ENCODE results near the gene HSFX3.
"Not testable (repeated sequence)": the region's sequence is repeated elsewhere in the genome, so short reads cannot be mapped to it uniquely, and the experiment has no call there.

Gene HSFX3, protein sequence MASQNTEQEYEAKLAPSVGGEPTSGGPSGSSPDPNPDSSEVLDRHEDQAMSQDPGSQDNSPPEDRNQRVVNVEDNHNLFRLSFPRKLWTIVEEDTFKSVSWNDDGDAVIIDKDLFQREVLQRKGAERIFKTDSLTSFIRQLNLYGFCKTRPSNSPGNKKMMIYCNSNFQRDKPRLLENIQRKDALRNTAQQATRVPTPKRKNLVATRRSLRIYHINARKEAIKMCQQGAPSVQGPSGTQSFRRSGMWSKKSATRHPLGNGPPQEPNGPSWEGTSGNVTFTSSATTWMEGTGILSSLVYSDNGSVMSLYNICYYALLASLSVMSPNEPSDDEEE

DNA sequence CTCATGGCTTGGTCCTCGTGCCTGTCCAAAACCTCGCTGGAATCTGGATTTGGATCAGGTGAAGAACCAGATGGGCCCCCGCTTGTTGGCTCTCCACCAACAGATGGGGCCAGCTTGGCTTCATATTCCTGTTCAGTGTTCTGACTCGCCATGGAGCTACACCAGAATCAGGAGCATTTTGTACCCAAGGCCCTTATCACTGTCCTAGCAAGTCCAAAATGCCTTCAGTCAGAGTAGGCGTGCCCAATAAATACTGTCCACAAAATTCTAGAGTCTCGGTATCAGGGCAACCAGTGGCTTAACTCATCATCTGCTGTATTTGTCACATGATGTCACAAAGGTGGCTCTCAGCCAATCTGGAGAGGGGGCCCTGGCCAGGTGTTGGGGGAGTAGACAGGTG lies at the start of gene HSFX3:
Gene HSFX3, minus strand, starts transcription at position 224 of the 400 bp plus-strand sequence. Its CDS starts 72 bp downstream, at position 152.
- not testable (repeated sequence) for H3K27me3 Mint-ChIP-seq, H3K36me3 Mint-ChIP-seq, H3K4me1 Mint-ChIP-seq, H3K9me3 Mint-ChIP-seq, H3K4me3 Mint-ChIP-seq, H3K27ac Mint-ChIP-seq

DNA sequence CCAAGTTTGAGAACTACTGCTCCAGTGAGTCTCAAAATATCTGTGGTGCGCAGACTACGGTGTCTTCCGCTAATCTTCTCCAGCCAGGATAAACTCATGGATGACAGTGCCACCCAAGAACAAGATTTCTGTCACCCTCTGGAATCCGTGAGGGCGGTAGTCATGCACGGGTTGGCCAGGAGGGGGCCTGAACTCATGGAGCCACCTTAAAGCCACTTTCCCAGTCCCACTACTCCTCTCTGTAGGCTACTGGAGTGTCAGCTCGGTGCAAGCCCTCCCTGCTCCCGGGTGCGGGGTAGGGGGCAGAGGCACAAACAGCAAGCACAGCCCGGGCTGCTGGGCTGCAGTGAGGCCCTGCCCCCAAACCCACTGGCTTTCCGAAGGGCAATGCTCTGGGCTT lies 48.9 kb upstream of the HSFX3 start:
- H3K27ac Mint-ChIP-seq, H3K4me3 Mint-ChIP-seq, H3K27me3 Mint-ChIP-seq, H3K36me3 Mint-ChIP-seq, H3K9me3 Mint-ChIP-seq, H3K4me1 Mint-ChIP-seq: not testable (repeated sequence)

DNA sequence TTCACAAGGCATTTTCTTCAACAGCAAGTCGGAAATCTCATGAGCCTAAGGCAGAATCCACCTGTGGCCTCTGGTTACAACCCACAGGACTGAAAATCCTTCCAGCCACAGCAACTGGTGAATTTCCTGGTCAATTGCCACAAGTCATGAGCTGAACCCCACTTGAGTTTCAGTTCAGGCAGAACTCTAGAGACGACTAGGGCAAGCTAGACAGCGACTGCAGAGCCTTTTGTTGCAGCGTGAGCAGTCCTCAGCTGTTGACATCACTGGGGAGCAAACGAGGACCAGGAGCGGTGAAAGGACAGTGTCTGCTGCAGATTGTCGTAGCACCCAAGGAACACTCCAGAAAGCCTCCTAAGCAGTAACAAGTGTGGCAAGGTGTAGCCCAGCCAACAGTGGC lies 46.2 kb upstream of the HSFX3 start:
- not testable (repeated sequence) for H3K9me3 Mint-ChIP-seq, H3K4me1 Mint-ChIP-seq, H3K36me3 Mint-ChIP-seq, H3K27me3 Mint-ChIP-seq, H3K27ac Mint-ChIP-seq, H3K4me3 Mint-ChIP-seq

DNA sequence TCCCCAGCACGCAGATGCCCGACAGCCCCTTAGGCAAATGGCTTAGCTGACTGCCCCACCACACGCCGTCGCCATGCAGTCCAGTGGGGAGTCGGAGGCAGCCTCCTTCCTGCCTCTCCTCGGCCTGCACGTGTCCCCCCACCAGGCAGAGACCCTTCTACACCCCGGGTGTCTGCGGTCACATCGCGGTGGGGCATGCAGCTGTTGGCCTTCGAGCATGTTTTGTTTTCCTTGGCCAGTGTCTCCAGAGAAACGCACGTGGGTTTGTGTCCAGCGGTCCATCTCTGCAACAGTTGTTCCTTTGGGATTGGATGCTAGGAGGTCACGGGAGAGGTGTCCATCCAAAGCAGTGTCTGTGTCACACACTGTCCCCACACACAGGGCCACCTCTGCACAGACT lies 45.5 kb upstream of the HSFX3 start, which contains the start of gene HSFX2:
Gene HSFX2, minus strand, starts transcription at position 101 of the 400 bp plus-strand sequence. CDS start 614 bp downstream, outside the sequence.
- H3K36me3 Mint-ChIP-seq, H3K27ac Mint-ChIP-seq, H3K4me3 Mint-ChIP-seq, H3K27me3 Mint-ChIP-seq, H3K9me3 Mint-ChIP-seq, H3K4me1 Mint-ChIP-seq: not testable (repeated sequence)

DNA sequence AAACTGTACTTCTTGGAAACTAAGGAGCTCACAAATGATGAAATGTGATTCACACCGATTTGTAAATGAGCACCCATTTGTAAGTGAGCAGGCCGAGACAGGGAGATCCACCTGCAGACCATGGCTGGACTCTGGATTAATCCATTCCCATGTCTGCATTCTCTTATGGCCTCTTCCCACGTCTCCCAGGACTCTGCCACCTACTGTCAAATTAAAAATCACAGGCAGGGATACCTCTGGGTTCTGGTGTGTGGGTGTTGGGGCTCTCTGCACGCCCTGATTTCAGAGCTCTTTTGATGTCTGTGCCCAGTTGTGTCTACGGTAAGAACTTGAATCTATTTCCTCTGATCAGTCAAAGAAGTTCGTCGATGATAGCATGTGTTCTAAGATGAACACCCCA lies 41.3 kb upstream of the HSFX3 start:
- H3K27me3 Mint-ChIP-seq, H3K27ac Mint-ChIP-seq, H3K4me3 Mint-ChIP-seq, H3K9me3 Mint-ChIP-seq, H3K36me3 Mint-ChIP-seq, H3K4me1 Mint-ChIP-seq: not testable (repeated sequence)

DNA sequence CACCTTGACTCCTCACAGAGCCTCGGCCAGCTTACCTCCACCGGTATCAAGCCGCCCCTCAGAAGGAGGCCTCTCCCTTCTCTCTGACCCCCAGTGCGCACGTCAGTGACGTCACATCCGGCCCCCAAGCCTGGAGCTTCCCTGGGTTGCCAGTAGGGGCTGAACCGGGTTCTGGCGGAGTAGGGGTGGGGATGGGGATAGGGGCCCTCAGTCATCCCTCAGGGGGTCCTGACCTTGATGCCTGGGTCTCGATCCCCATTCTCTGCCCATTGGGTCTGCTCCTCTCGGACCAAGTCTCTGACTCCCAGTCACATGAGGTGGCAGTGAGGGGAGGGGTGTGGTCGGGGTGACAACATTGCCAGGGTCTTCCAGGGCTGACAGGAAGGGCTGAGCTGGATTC lies 37.6 kb upstream of the HSFX3 start, which contains the start of gene MAGEA9B:
Gene MAGEA9B, minus strand, starts transcription at position 101 of the 400 bp plus-strand sequence. CDS start 4,280 bp downstream, outside the sequence.
- H3K9me3 Mint-ChIP-seq, H3K4me3 Mint-ChIP-seq, H3K4me1 Mint-ChIP-seq, H3K27ac Mint-ChIP-seq, H3K27me3 Mint-ChIP-seq, H3K36me3 Mint-ChIP-seq: not testable (repeated sequence)

DNA sequence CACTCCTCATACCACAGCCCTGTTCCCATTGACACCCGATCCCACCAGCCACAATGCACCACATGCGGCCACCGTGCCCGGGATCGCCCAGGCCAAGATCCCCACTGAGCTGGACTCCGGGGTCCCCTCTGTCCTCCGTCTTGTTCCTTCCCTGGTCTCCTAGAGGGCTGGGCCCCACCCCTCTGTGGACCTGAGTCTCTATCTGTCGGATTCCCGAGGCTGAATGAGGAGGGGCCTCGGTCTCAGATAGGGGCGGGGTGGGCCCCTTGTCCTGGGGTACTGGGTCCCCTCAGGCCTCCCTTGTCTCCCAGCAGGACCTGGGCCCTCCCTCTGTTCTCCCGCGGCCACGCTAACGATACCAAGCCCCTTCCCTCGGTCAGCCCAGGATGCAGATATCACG lies 35.9 kb upstream of the HSFX3 start:
- not testable (repeated sequence) for H3K4me1 Mint-ChIP-seq, H3K27ac Mint-ChIP-seq, H3K27me3 Mint-ChIP-seq, H3K36me3 Mint-ChIP-seq, H3K4me3 Mint-ChIP-seq, H3K9me3 Mint-ChIP-seq

DNA sequence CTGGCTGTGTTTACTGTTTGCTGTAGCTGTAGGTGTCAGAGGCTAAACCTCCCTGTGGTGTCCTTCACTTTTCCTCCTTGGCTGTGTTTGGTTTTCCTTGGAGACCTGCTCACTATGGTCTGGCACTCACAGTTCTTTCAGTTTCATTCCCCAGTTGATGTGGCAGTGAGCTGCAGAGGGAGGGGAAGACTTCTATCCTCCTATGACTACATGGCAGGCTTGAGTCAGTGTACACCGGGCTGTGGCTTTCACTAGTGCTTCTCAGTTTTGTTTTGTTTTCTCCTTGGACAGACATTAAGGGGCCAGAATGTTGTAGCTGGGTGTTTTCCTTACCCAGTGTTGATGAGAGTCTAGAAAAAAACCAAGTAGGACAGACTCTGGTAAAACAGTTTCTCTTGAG lies 23.7 kb upstream of the HSFX3 start:
- not testable (repeated sequence) for H3K4me1 Mint-ChIP-seq, H3K4me3 Mint-ChIP-seq, H3K27me3 Mint-ChIP-seq, H3K36me3 Mint-ChIP-seq, H3K9me3 Mint-ChIP-seq, H3K27ac Mint-ChIP-seq

DNA sequence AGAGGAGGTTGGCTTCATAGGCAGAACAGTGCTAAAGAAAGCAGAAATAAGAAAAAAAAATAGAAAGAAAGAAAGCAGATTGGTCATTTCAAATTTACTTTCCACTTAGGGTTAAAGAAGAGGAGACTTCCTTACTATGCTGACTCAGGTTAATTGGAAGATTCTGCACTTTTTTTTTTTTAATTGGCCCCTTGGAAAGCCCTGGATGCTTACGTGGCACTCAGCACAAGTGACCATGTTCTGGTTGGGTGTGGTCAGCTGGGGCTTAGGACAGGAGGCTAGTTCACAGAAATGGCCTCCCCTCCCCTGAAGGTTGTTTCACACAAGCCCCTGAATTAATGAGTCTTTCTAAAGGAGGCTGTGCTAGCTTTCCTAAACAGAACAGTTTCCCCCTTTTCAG lies 23.0 kb upstream of the HSFX3 start:
- Mint-ChIP-seq H3K4me3 (no peak overlapping the region), H3K27me3 (no peaks in the 10 kb centered on the region), H3K9me3 (no peaks in the 10 kb centered on the region), H3K4me1 (no peaks in the 10 kb centered on the region), H3K27ac (peak overlapping the region; percentile 51), H3K36me3 (no peaks in the 10 kb centered on the region)

DNA sequence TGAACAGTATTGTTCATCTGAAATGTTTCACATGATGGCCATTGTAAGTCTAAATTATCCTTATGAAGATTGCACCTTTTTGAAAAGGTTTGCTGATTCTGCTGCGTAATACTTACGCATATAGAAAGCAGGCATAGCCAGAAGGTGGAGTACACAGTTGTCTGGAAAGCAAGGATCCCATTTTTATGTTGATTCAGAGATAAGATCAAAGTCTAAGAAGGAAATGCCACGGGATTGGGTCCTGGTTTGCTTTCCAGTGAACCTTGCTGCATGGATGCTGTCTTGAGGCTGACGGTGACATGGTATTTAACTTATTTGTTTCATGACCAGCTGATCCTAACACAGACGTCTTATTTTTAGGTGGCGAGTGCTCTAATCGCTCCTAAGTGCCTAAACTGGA lies 22.0 kb upstream of the HSFX3 start:
- no peak overlapping the region for H3K27ac Mint-ChIP-seq
- H3K27me3 Mint-ChIP-seq = no peaks in the 10 kb centered on the region
- H3K36me3 Mint-ChIP-seq = no peaks in the 10 kb centered on the region
- H3K4me1 Mint-ChIP-seq = no peaks in the 10 kb centered on the region
- no peaks in the 10 kb centered on the region for H3K9me3 Mint-ChIP-seq
- no peak overlapping the region for H3K4me3 Mint-ChIP-seq

DNA sequence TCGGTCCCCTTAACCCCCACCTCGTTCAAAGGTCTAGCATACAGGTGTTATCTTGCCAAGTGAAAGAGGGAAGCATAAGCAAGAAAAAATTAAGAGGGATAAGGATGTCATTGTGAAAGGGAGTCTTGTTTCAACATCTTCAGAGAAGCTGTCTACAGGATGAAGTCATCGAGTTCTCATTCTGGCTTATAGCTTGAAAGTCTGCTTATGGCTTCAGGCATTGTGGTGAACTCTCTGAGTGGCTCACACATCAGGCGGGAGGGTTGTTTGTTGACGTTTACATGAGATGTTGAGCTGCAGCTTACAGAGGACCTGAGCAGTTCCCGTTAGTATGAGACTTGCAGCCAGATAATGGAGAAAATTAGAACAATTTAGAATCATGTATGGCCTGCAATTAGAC lies 20.9 kb upstream of the HSFX3 start:
- H3K36me3 Mint-ChIP-seq = no peaks in the 10 kb centered on the region
- no peaks in the 10 kb centered on the region for H3K4me1 Mint-ChIP-seq
- H3K4me3 Mint-ChIP-seq = no peak overlapping the region
- no peaks in the 10 kb centered on the region for H3K9me3 Mint-ChIP-seq
- no peak overlapping the region for H3K27ac Mint-ChIP-seq
- no peaks in the 10 kb centered on the region for H3K27me3 Mint-ChIP-seq

DNA sequence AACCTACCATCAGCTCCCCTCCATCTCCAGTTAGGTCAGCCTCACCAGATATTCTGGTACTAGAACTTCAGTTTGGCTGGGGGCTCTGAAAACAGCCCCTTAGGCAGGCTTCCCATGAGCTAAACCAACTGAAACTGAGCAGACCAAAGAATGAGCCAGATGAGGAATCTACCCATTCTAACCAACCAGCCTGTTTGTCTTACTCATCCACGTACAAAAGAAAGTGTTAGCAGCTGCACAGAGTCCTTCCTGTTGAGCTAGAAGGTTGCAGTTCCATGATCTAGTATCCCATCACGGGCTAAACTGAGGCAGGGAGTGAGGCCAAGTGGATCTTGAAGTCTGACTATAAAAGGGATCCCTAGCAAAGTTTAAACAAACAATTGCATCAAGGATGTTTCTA lies 20.0 kb upstream of the HSFX3 start:
- H3K27me3 Mint-ChIP-seq = no peaks in the 10 kb centered on the region
- no peak overlapping the region for H3K27ac Mint-ChIP-seq
- H3K36me3 Mint-ChIP-seq = no peaks in the 10 kb centered on the region
- no peak overlapping the region for H3K4me3 Mint-ChIP-seq
- H3K4me1 Mint-ChIP-seq = no peaks in the 10 kb centered on the region
- H3K9me3 Mint-ChIP-seq = no peaks in the 10 kb centered on the region

DNA sequence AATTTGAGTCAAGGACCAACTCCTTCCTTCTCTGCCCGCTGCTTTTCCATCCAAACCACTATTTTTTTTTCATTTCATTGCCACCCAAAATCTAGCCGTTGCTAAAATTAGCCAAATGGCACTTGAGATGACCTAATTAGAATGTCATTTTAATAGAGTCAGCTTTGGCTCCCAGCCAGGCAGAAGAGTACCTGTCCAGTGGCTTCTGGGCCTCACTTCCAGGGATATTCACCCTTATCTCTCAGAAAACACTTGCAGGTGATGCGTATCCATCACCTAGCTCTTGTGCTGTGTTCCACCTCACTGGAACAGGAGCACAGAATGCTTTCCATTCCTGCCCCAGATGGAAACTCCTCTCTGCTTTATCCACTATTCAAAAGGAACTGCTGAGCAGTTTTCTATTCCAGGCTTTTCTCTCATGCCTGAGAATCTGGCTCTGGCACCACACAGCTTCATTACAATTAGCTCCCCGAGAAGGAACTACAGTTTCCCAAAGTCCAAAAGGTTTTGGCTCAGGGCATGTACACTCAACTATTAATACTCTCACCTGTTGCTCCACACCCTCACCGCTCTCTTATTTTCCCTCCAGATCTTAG lies 19.1 kb upstream of the HSFX3 start:
- Mint-ChIP-seq H3K27me3 (no peaks in the 10 kb centered on the region), H3K27ac (no peak overlapping the region), H3K9me3 (no peaks in the 10 kb centered on the region), H3K4me3 (no peak overlapping the region), H3K36me3 (no peaks in the 10 kb centered on the region), H3K4me1 (no peaks in the 10 kb centered on the region)

DNA sequence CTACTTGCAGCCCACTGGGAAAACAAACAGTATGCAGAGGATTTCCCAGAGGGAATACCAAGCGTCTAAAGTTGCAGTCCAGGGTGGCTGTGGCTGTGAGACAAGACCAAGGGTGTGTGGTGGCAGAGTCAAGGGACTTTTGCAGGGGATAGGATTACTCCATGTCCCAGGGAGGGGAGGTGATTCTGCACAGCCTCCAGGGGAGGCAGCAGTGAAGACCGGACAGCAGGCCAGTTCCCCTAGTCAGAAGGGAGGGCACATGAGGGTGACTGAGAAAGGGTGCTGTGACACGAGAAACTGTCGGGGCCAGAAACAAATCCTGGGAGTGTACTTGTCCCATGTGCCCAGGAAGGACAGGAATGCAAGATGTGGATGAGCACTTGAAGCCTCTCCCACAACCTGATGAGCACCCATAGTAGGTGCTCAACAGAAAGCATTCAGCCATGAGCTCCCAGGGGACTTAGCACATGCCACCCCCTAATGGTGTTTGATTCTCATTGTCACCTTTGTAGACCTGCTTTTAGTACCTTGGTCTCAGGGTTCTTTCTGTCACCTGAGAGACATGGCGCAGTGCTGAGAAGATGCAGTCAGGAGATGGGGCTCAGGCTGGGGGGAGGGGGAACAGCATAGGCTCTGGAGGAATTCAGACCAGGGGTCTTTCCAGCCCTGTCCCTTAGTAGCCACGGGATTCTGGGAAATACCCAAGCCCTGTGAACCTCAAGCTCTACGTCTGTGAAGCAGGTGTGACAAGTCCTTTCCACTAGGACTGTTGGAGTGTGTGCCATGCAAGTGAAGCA lies 18.1 kb upstream of the HSFX3 start:
- no peaks in the 10 kb centered on the region for H3K27me3 Mint-ChIP-seq
- H3K4me1 Mint-ChIP-seq = no peaks in the 10 kb centered on the region
- H3K27ac Mint-ChIP-seq = no peak overlapping the region
- H3K36me3 Mint-ChIP-seq = no peaks in the 10 kb centered on the region
- no peaks in the 10 kb centered on the region for H3K9me3 Mint-ChIP-seq
- no peak overlapping the region for H3K4me3 Mint-ChIP-seq

DNA sequence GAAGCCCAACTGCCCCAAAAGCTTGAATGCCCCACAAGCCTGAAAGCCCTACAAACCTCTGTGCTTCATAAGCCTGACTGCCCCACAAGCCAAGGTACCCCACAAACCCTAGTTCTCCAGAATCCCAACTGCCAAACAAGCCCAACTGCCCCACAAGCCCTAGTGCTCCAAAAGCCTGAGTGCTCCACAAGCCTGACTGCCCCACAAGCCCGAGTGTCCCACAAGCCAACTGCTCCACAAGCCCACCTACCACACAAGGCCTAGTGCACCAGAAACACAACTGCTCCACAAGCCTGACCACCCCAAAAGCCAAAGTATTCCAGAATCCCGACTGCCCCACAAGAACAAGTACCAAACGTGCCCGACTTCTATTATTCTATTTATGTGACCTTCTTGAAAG lies 13.6 kb upstream of the HSFX3 start:
- no peaks in the 10 kb centered on the region for H3K27me3 Mint-ChIP-seq
- no peaks in the 10 kb centered on the region for H3K36me3 Mint-ChIP-seq
- no peak overlapping the region for H3K4me3 Mint-ChIP-seq
- no peaks in the 10 kb centered on the region for H3K4me1 Mint-ChIP-seq
- no peaks in the 10 kb centered on the region for H3K9me3 Mint-ChIP-seq
- H3K27ac Mint-ChIP-seq = no peak overlapping the region

DNA sequence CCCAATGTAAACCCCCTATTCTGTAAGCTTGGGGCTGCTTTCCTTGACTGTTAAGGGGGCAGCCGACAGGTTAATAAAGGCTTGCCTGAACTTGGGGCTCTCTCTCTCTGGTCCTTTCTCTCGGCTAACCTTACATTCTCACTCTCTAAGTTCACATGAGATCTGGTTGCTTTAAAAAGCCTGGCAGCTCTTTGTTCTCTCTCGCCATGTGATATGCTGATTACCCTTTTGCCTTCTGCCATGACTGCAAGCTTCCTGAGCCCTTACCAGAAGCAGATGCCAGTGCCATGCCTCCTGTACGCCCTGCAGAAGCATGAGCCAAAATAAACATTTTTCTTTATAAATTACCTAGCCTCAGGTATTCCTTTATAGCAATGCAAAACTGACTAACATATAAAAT lies 5.5 kb upstream of the HSFX3 start:
- not testable (repeated sequence) for H3K27ac Mint-ChIP-seq, H3K9me3 Mint-ChIP-seq, H3K4me3 Mint-ChIP-seq, H3K27me3 Mint-ChIP-seq, H3K4me1 Mint-ChIP-seq, H3K36me3 Mint-ChIP-seq

Data from activated naive CD4-positive, alpha-beta T cell treated with anti-CD3 and anti-CD28 coated beads, Interleukin-2, amount 50 U/mL, for 24 hours (primary cell).